Astrocyte of the cerebellum (primary cell): ENCODE results near the gene ARHGAP8.

ENCODE experiments used
- DNase-seq: peaks from one replicate; pipeline ENCODE4 v3.0.0-alpha.2; 2011; ENCODE audit warnings: low read depth
- H3K4me3 ChIP-seq: 2 replicates; pipeline ENCODE4 v1.5.1; 2011; ENCODE audit warnings: mild to moderate bottlenecking, low read depth, low read length, moderate library complexity
- in situ Hi-C: cut with HindIII; loops from 2 replicates; pipeline ENCODE4 v1.10.0; 2017; ENCODE audit warnings: low sequenced_read_pairs
- TF ChIP-seq, protein P1 (sequence below): IDR thresholded peaks from 2 replicates; pipeline ENCODE4 v1.5.1; 2012; ENCODE audit warnings: low read length, low read depth, moderate library complexity, mild to moderate bottlenecking; ENCODE audit errors: missing control alignments

Gene ARHGAP8

GRCh38 chr22:44879301-44879680 is 126.9 kb downstream of the ARHGAP8 start:
- no peak for DNase-seq
- no peak overlapping the region for H3K4me3 ChIP-seq
- in situ Hi-C loops = no loop called here
- TF ChIP-seq, protein P1, sequence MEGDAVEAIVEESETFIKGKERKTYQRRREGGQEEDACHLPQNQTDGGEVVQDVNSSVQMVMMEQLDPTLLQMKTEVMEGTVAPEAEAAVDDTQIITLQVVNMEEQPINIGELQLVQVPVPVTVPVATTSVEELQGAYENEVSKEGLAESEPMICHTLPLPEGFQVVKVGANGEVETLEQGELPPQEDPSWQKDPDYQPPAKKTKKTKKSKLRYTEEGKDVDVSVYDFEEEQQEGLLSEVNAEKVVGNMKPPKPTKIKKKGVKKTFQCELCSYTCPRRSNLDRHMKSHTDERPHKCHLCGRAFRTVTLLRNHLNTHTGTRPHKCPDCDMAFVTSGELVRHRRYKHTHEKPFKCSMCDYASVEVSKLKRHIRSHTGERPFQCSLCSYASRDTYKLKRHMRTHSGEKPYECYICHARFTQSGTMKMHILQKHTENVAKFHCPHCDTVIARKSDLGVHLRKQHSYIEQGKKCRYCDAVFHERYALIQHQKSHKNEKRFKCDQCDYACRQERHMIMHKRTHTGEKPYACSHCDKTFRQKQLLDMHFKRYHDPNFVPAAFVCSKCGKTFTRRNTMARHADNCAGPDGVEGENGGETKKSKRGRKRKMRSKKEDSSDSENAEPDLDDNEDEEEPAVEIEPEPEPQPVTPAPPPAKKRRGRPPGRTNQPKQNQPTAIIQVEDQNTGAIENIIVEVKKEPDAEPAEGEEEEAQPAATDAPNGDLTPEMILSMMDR = no peak

- DNase-seq = no peak
- H3K4me3 ChIP-seq = no peak overlapping the region
- TF ChIP-seq, protein P1 = no peak
- in situ Hi-C loops = no loop called here
Measured at GRCh38 chr22:44880610-44881290, 128.4 kb downstream of the ARHGAP8 start.

GRCh38 chr22:44881624-44882023 is 129.2 kb downstream of the ARHGAP8 start:
- TF ChIP-seq, protein P1 = no peak
- H3K4me3 ChIP-seq = no peak overlapping the region

DNA sequence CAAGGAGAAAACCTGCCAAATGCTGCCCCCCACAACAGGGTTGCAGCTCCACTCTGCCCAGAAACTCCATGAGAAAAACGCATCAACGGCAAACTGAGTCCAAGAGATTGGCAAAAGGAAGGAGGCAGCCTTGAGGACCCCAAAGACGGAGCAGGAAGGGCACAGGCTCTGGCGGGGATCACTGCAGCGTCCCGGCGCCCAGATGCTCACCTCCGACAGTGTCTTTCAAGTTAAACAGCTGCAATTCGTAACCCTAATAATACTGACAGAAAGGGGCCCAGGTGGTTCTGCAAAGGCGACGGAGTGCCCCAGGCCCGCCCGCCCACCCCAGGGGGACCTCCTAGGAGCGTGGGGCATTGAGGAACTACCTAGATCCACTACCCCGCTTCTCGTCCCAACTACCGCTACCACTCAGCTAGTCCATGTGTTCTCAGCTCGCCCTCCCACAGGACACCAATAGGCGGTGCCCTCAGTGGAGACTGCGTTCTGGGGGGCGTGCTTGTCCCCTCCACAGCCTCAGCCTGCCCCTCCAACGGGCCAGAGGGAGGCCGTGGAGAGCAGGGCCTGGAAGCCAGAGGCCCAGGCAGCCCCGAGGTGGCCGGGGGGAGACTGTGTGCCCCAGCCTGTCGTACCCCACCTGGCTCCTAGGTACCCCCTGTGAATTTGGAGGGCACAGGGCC is 130.0 kb downstream of the ARHGAP8 start:
- DNase-seq = no peak
- TF ChIP-seq, protein P1 = no peak
- H3K4me3 ChIP-seq = no peak overlapping the region
- in situ Hi-C loops = no loop called here

More at GRCh38 chr22:44881624-44882023, 129.2 kb downstream of the ARHGAP8 start:
- in situ Hi-C loops = no loop called here
- no peak for DNase-seq

- TF ChIP-seq, protein P1 = no peak
- no peak for DNase-seq
- no peak overlapping the region for H3K4me3 ChIP-seq
- in situ Hi-C loops = no loop called here
Measured at GRCh38 chr22:44883011-44883421, 130.6 kb downstream of the ARHGAP8 start.

GRCh38 chr22:44884562-44884961 is 132.2 kb downstream of the ARHGAP8 start:
- no peak for DNase-seq
- TF ChIP-seq, protein P1 = no peak
- no peak overlapping the region for H3K4me3 ChIP-seq
- in situ Hi-C loops = no loop called here
